MM.1S (cell line): ENCODE measurements around the gene FARS2.
A peak's percentile ranks its signal among the peaks of the same experiment; 100 is the strongest.

Experiments used
- DNase-seq: peaks from one replicate; pipeline ENCODE4 v3.0.0-alpha.2; 2015
- H2AFZ ChIP-seq: fragments of 300-600 bp; sonication (generic); 2 replicates; pipeline ENCODE4 v1.6.0; 2016; ENCODE audit warnings: antibody characterized with exemption, low read length
- H3F3A ChIP-seq: fragments of 300-600 bp; sonication (generic); 2 replicates; pipeline ENCODE4 v1.6.1; 2016; ENCODE audit warnings: mild to moderate bottlenecking, antibody characterized with exemption, low read length, moderate library complexity, mixed read lengths; ENCODE audit not compliant: insufficient read depth
- H3K27ac ChIP-seq: fragments of 300-600 bp; sonication (generic); 2 replicates; pipeline ENCODE4 v1.5.1; 2016; ENCODE audit warnings: mild to moderate bottlenecking, low read length
- H3K27me3 ChIP-seq: fragments of 300-600 bp; sonication (generic); replicated peaks from 2 replicates; pipeline ENCODE4 v1.6.0; 2016; ENCODE audit warnings: low read length; ENCODE audit not compliant: insufficient read depth
- H3K36me3 ChIP-seq: fragments of 300-600 bp; sonication (generic); replicated peaks from 2 replicates; pipeline ENCODE4 v1.6.1; 2016; ENCODE audit warnings: mild to moderate bottlenecking, low read length, mixed read lengths; ENCODE audit not compliant: insufficient read depth
- H3K4me1 ChIP-seq: fragments of 300-600 bp; sonication (generic); 2 replicates; pipeline ENCODE4 v1.6.1; 2016; ENCODE audit warnings: low read length, mixed read lengths
- H3K4me2 ChIP-seq: fragments of 300-600 bp; sonication (generic); 2 replicates; pipeline ENCODE4 v1.6.0; 2016; ENCODE audit warnings: low read depth, low read length
- H3K4me3 ChIP-seq: fragments of 300-600 bp; sonication (generic); 2 replicates; pipeline ENCODE4 v1.5.1; 2016; ENCODE audit warnings: low read length, mixed read lengths
- H3K79me2 ChIP-seq: fragments of 300-600 bp; sonication (generic); 2 replicates; pipeline ENCODE4 v1.6.1; 2016; ENCODE audit warnings: mixed run types, low read length, mixed read lengths
- H3K9ac ChIP-seq: fragments of 300-600 bp; sonication (generic); 2 replicates; pipeline ENCODE4 v1.6.1; 2016; ENCODE audit warnings: low read length, mixed read lengths
- H3K9me2 ChIP-seq: fragments of 300-600 bp; sonication (generic); replicated peaks from 2 replicates; pipeline ENCODE4 v1.6.1; 2016; ENCODE audit warnings: mild to moderate bottlenecking, low read length, mixed read lengths; ENCODE audit not compliant: insufficient read depth
- H3K9me3 ChIP-seq: fragments of 300-600 bp; sonication (generic); replicated peaks from 2 replicates; pipeline ENCODE4 v1.6.1; 2016; ENCODE audit warnings: mild to moderate bottlenecking, low read length, mixed read lengths; ENCODE audit not compliant: insufficient read depth
- H4K20me1 ChIP-seq: fragments of 300-600 bp; sonication (generic); 2 replicates; pipeline ENCODE4 v1.6.1; 2016; ENCODE audit warnings: mild to moderate bottlenecking, low read length, moderate library complexity, mixed read lengths; ENCODE audit not compliant: insufficient read depth
- EZH2 ChIP-seq: fragments of 300-600 bp; sonication (generic); optimal IDR thresholded peaks from 2 replicates; pipeline ENCODE3; 2017; ENCODE audit warnings: low read depth, mild to moderate bottlenecking, antibody characterized with exemption, low read length, mixed read lengths
- EZH2phosphoT487 ChIP-seq: fragments of 300-600 bp; sonication (generic); IDR thresholded peaks from 2 replicates; pipeline ENCODE4 v1.6.1; 2018; ENCODE audit warnings: antibody characterized with exemption, low read length
- TF ChIP-seq, protein P1 (sequence below): fragments of 300-600 bp; sonication (generic); IDR thresholded peaks from 2 replicates; pipeline ENCODE4 v1.5.1; 2016; ENCODE audit warnings: antibody characterized with exemption, low read length, mixed read lengths

FARS2 gene

DNA sequence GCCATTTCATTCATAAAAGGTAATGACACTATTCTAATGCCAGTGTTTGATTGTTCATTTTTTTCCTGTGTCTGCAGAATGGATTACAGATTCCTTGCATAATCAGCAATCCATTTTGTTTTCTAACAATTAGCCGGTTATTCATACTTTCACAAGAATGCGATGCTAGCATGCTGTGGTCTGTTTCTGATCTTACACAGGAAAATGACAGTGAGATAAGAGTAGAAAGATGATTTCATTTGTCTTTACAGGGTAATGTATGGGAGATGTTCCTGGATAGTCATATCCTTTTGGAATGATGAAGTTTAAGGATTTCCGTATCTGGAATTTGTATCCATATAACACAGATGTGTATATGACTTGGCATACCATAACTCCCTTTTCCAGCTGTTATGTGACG lies 207.3 kb downstream of the FARS2 start:
- Histone ChIP-seq H4K20me1 (no peaks in the 10 kb centered on the region), H3K36me3 (no peaks in the 10 kb centered on the region), H3K27me3 (no peaks in the 10 kb centered on the region), H2AFZ (no peak overlapping the region), H3K9me3 (no peaks in the 10 kb centered on the region), H3K4me1 (0 out of 2 replicates have a peak, but pooled peaks cover 7% of the 10 kb centered on the region), H3F3A (no peaks in the 10 kb centered on the region), H3K9ac (no peak overlapping the region), H3K9me2 (no peaks in the 10 kb centered on the region), H3K79me2 (no peaks in the 10 kb centered on the region), H3K4me3 (no peak overlapping the region), H3K27ac (no peak overlapping the region), H3K4me2 (no peak overlapping the region)
- no peak for TF ChIP-seq EZH2phosphoT487
- TF ChIP-seq EZH2 = no peak
- TF ChIP-seq, protein P1, sequence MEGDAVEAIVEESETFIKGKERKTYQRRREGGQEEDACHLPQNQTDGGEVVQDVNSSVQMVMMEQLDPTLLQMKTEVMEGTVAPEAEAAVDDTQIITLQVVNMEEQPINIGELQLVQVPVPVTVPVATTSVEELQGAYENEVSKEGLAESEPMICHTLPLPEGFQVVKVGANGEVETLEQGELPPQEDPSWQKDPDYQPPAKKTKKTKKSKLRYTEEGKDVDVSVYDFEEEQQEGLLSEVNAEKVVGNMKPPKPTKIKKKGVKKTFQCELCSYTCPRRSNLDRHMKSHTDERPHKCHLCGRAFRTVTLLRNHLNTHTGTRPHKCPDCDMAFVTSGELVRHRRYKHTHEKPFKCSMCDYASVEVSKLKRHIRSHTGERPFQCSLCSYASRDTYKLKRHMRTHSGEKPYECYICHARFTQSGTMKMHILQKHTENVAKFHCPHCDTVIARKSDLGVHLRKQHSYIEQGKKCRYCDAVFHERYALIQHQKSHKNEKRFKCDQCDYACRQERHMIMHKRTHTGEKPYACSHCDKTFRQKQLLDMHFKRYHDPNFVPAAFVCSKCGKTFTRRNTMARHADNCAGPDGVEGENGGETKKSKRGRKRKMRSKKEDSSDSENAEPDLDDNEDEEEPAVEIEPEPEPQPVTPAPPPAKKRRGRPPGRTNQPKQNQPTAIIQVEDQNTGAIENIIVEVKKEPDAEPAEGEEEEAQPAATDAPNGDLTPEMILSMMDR = no peak
- DNase-seq = no peak

DNA sequence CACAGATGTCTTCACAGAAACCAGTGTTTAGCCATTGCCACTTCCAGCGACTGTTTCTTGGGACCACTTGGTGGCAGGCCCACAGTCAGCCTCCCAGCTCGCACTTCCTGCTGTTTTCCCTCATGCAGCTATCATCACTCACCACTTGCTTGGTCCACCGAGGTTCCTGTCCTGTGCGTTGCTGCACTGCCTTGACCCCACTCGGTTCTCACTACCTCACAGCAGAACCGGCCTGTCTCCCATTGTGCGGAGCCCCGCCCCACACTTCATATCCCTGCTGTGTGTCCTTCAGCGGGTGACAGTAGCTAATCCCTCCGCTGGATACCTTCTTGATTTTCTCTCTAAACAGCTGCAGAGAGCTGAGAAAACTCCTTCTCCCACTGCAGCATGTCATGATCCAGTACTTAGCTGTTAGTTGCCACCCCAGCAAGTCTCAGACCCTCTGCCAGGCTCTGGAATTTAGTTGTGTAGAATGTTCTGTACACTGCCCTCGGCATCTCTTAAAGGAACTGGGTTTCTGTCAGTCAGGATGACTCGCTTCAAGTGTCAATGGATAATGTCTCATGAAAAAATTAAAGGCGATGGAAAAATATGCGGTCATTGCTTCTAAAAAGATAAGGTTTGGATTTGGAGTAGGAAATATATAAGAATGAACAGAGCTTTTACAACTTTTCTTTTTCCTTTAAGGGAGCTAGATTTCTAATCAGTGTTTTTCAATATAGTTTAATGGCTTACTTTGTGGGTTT lies 208.0 kb downstream of the FARS2 start:
- Histone ChIP-seq H3K79me2 (no peaks in the 10 kb centered on the region), H3K9me3 (no peaks in the 10 kb centered on the region), H3K9me2 (no peaks in the 10 kb centered on the region), H4K20me1 (no peaks in the 10 kb centered on the region), H3K27me3 (no peaks in the 10 kb centered on the region), H3K4me2 (no peak overlapping the region), H3K27ac (no peak overlapping the region), H3K4me3 (no peak overlapping the region), H3K36me3 (no peaks in the 10 kb centered on the region), H3F3A (no peaks in the 10 kb centered on the region), H3K4me1 (0 out of 2 replicates have a peak, but pooled peaks cover 7% of the 10 kb centered on the region), H2AFZ (no peak overlapping the region), H3K9ac (no peak overlapping the region)
- TF ChIP-seq EZH2phosphoT487 (no peak), EZH2 (no peak)
- TF ChIP-seq, protein P1 = no peak
- no peak for DNase-seq

DNA sequence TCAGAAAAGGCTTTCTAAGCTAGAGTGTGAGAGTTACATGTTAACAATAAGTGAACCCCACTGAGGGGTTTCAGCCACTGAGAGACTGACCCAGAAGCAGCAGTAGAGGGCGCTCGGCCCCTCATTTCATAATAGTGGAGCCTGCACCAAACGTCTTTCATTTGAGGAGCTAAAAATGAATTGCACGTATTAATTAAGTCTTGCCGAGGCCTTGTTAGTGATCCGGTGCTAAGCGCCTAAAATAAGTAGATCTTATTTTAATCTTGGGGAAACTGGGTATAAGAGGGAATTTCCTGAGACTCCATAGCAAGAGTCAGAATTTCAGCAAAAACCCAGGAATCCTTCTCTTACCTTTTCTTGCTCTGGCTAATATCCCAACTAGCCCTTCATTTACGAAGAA lies 209.7 kb downstream of the FARS2 start:
- H3K27me3 ChIP-seq = no peaks in the 10 kb centered on the region
- no peak overlapping the region for H3K4me2 ChIP-seq
- no peaks in the 10 kb centered on the region for H3K9me2 ChIP-seq
- H3F3A ChIP-seq = no peaks in the 10 kb centered on the region
- no peak overlapping the region for H3K9ac ChIP-seq
- no peaks in the 10 kb centered on the region for H4K20me1 ChIP-seq
- DNase-seq = peak; percentile 57
- 0 out of 2 replicates have a peak, but pooled peaks cover 7% of the 10 kb centered on the region for H3K4me1 ChIP-seq
- TF ChIP-seq, protein P1 = peak; percentile 90
- no peak for TF ChIP-seq EZH2phosphoT487
- H3K27ac ChIP-seq = no peak overlapping the region
- H2AFZ ChIP-seq = no peak overlapping the region
- H3K36me3 ChIP-seq = no peaks in the 10 kb centered on the region
- no peak overlapping the region for H3K4me3 ChIP-seq
- no peaks in the 10 kb centered on the region for H3K79me2 ChIP-seq
- H3K9me3 ChIP-seq = no peaks in the 10 kb centered on the region
